GM11168 (cell line): ENCODE results near the gene SUSD3.
"Not testable (repeated sequence)": the region's sequence is repeated elsewhere in the genome, so short reads cannot be mapped to it uniquely, and the experiment has no call there.

ENCODE experiments used
- in situ Hi-C: fragments of 300-500 bp; cut with MboI; formaldehyde crosslinking; loops from one replicate; pipeline ENCODE4 v1.12.0; 2022; ENCODE audit warnings: low sequenced_read_pairs; ENCODE audit not compliant: unreplicated experiment

The SUSD3 gene

DNA sequence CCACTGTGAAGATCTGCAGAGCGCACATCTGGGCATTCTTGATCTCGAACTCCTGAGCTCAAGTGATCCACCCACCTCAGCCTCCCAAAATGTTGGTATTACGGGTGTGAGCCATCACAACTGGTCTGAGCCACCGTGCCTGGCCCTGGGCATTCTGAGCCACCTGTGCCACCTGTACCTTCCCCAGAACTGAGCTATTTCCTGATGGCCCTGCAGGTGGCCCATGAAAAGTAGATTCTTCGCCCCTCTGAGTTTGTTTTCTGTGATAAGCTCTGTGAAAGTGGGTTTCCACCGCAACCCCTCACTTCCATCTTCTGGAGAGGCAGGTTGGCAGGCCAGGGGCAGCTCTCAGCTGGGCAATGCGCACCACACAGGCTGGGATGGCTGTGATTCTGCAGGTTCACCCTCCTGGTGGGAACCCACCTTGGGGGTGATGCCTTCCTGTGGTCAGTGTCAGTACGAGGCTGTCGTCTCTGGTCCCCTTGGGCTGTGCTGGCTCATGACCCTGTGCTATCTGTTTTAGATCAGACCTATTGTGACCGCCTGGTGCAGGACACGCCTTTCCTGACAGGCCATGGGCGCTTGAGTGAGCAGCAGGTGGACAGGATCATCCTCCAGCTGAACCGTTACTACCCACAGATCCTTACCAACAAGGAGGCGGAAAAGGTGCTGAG is 48.8 kb downstream of the SUSD3 start:
- in situ Hi-C loops, result no loop called here

DNA sequence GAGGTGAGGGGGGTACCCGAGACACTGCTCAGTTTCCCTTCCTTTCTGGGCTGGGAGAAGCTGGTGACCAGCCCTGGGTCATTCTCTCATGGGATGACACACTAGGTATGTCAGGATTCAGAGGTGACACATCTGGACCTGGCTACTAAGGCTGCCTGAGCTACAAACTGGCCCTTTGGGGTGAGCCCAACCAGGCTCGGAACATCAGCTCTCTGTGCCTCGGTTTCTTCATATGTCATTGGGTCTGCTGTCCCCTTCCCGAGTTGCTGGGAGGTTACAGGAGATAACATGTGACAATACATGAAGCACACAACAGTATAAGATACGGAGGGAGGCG is 49.3 kb downstream of the SUSD3 start:
- in situ Hi-C loops, result no loop called here

DNA sequence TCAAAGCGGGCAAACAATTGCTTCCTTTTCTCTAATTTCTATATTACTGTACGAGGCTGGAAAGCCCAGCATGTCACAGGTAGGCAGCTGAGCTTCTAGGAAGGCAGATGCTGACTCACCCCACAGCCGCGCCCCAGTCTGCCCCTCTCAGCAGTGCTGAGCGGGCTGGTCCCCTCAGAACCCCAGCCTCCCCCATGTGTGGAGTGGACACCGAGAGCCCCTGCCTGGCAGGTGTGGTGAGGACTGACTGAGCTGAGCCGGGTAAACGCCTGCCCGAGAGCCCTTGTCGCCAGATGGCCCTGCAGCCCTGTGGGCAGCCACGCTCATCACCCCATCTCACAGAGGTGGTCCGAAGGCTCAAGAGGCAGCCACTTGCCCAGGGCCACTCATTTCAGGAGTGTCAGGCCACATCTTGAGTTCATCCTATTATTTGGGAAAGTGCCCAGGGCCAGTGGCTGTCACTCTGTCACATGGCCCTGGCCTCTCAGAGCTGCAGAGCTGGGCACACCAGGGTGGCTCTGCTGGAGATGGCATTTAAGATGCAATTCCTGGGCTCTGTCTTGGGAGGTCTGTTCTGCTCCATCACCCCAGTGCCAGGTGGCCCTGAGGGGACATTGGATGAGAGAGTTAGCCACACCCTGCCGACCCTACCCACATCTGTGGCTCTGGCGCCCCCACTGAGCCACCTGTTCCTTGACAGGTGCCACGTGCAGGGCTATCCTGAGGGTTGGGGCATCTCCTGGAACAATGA is 50.0 kb downstream of the SUSD3 start:
- in situ Hi-C loops, result no loop called here

DNA sequence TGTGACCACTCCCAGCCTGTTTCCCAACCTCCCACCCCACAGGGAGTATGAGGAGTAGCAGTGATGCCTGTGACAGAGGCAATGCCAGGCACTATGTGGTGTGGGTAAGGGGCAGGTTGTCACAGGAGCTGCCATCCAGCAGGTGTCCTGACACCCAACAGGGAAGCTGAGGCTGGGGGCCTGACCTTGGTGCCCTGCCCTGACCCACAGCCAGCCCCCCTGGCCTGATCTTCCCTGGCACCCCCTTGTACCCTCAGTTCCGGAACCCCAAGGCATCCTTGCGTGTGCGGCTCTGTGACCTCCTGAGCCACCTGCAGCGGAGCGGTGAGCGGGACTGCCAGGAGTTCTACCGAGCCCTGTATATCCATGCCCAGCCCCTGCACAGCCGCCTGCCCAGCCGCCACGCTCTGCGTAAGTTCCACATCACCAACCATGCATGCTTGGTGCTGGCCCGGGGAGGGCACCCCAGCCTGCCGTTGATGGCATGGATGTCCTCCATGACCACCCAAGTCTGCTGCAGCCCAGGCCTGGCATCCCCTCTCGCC is 51.9 kb downstream of the SUSD3 start:
- in situ Hi-C loops, result no loop called here

DNA sequence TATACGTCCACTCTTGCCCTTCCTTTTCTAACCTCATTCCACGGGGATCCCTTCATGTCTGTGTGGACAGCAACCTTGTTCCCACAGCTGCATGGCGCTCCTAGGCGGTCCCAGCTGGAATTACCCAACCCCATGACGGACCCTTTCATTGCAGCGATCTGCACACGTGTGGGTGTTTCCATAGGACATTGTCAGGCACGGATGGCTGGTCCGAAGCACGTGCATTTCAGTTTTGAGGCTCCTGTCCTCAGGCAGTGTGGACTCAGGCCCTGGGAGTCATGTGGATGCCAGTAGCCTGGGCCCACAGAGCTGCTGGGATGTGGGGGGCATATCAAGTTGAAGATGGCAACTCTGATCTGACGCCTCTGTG is 52.5 kb downstream of the SUSD3 start:
- in situ Hi-C loops, result no loop called here

DNA sequence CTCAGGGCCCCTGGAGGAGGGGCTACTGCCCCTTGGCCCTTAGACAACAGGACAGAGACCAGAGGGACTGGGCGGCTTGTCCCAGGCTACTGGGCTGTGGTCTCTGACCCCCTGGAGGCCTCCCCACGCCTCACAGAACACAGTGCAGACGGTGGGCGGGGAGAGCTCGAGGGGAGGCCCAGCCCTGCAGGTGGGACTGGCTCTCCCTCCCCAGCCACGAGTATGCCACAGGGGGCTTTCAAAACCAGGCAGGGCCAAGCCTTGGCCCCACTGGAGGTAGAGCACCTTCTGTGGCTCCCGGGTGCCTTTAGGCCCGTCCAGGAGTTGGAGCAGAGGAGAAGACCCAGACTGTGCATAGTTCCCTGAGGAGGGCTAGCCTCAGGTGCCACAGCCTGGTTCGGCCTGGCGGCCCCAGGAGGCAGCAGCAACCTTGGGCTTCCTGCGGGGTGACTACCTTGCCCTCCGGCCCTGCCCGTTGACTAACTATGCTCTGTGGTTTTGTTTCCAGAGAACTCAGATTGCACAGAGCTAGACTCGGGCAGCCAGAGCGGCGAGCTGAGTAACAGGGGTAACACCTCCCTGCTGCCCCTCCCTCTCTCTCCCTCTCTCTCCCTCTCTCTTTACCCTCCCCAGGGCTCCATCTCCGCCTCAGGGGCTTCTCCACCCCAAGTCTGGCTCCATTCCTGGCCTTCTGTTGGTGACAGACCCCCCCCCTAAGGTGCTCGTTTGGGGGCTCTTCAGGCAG is 53.0 kb downstream of the SUSD3 start:
- in situ Hi-C loops, result no loop called here

DNA sequence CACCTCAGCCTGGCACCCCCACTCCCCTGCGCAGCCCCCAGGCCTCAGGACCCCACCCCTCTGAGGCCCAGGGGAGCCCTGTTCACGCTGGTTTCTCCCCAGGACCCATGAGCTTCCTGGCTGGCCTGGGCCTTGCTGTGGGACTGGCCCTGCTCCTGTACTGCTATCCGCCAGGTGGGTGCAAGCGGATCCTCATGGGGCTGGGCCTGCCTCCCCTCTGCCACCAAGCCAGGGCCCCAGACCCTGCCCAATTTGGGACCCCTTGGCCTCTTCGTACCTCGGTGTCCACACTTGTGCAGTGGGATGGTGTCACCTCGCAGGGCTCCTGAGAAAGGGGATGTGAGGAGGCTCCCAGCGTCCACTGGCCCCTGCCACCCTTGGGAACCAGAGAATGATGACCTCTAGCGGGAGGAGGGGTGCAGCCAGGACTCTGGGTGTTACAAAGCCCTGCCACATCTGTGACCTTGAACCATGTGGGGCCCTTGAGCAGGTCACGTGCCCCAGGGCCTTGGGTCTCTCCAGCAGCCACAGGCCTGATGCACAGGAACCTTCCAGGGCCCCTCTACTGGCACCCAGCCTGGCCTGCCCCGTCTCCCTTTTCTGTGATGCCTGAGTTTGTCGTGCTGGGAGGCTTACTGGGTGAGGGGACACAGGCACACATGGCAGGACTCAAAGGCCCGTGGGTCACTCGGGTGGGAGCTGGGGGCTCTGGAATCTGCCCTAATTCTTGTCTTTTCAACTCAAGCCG is 53.8 kb downstream of the SUSD3 start:
- in situ Hi-C loops, result no loop called here

DNA sequence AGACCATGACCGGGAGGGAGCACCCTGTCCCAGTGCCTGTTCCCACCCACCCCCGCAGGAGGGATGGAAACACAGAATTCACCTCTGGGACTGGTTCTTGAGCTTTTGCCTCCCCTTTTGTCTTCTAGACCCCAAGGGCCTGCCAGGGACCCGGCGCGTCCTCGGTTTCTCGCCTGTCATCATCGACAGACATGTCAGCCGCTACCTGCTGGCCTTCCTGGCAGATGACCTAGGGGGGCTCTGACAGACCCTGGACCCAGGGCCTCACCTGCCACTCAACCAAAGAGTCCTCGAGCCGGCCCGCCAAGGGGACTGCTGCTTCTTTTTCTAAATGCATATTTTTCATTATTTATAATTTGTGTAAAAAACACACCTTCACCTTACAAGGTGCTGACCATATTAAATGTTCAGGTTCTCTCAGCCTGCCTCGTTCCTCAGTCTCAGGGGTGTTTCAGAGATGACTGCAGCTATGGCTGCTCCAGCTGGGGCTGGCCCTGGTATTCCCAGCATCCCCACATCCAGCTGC is 54.4 kb downstream of the SUSD3 start:
- in situ Hi-C loops, result no loop called here

DNA sequence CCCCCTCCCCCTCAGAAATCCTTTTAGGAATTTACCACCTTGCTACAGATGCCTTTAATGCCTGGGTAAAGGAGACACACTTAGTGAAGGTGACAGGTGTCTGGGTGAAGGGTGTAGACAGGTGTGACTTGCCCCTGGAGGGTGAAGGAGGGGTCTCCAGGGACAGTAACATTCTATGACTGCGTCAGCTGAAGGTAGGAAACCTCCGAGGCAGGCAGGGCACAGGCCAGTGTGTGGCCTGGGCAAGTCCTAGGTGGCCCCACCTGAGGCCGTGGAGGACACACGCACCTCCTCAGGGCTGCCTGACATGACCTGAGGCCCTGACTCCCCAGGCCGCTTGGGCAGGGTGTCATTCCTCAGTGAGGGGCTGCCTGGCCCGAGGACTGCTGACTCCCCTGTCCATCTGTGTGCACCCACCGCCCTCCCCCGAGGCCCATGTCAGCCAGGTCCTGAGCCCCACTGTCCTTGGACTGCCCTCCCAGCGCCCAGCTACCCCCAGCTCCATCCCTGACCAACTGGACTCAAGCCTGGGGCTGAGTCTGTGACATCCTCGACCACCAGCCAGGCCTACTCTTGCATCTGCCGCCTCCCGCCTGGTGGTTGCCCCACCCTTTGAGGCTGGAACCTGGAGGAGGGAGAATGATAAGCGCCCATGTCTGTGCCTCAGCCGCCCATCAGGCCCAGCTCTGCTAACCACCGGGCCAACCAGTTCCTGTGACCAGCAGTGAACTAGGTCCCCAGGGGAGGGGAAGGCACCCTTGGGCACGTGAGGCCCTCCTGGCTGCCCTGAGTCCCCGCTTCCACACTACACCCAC is 55.9 kb downstream of the SUSD3 start:
- in situ Hi-C loops, result no loop called here

DNA sequence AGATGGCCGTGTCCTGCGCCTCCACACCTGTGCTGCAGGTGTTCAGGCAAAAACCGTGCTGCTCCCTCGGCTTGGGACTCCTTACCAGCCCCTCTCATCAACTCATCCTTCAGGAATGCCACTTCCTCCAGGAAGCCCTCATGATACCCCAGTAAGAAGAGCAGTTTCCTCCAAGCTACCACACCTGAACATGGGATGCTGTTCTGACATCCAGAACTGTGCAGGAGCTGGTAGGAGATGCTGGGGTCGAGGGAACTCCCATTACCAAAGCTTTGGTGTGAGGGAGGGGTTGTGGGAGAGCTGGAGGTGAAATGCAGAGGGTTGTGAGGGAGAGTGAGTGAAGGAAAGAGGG is 56.5 kb downstream of the SUSD3 start:
- in situ Hi-C loops, result no loop called here

DNA sequence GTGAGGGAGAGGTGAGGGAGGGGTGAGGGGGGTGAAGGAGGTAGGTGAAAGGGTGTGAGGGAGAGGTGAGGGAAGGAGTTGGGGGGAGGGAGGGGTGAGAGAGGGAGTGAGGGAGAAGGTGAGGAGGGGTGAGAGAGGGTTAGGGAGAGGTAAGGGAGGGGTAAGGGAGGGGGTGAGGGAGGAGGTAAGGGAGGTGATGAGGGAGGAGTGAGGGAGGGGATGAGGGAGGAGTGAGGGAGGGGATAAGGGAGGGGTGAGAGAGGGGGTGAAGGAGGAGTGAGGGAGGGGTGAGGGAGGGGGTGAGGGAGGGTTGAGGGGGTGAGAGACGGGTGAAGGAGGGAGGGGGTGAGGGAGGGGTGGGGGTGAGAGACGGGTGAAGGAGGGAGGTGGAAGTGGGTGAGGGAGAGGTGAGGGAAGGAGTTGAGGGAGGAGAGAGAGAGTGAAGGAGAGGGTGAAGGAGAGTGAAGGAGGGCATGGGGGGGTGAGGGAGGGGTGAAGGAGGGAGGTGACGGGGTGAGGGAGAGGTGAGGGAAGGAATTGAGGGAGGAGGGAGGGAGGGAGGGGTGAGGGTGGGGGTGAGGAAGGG is 57.1 kb downstream of the SUSD3 start:
- in situ Hi-C loops, result no loop called here

DNA sequence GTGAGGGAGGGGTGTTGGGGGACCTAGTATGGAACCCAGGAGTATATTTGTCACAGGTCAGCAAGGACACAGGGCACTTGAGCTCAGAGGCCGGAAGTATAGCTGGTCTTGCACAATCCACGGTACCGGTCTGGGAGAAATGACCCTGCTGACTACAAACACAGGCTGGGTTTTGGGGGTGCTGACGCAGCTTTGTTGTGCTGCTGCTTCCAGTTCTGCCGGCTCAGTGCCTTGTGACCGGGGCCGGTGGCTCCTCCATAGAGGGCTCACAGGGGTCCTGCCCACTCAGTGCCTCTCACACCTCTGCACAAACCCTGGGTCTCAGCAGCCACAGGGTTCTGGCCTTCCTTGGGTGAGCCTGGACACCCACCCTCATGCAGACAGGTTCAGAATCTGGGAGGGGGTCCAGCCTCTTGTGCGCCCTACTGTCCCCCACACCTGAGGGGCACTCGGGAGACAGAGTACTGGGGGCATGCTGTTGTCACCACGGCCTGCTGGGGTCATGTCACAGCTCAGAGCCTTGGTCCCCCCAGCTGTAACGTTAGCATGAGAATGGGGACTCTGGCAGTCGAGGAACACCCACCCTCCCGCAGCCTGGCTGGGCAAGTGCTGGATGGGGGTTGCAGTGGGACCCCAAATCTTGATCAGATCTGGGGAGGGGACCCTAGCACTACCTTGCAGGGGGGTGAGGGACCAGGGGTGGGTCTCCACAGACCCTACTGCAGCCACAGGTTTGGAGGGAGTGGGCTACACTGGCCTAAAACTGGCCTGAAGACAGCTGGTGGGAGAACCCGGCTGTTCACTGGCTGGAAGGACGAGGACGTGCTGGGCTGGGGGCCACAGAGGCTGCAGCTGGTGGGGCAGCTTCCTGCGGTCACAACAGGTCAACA is 57.8 kb downstream of the SUSD3 start:
- in situ Hi-C loops, result no loop called here

DNA sequence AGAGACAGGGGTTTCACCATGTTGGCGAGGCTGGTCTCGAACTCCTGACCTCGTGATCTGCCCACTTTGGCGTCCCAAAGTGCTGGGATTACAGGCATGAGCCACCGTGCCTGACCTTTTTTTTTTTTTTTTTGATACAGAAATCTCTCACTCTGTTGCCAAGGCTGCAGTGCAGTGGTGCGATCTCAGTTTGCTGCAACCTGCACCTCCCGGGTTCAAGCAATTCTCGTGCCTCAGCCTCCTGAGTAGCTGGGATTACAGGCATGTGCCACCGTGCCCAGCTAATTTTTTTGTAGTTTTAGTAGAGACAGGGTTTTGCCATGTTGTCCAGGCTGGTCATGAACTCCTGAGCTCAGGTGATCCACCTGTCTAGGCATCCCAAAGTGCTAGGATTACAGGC is 59.0 kb downstream of the SUSD3 start:
- in situ Hi-C loops, result not testable (repeated sequence)

DNA sequence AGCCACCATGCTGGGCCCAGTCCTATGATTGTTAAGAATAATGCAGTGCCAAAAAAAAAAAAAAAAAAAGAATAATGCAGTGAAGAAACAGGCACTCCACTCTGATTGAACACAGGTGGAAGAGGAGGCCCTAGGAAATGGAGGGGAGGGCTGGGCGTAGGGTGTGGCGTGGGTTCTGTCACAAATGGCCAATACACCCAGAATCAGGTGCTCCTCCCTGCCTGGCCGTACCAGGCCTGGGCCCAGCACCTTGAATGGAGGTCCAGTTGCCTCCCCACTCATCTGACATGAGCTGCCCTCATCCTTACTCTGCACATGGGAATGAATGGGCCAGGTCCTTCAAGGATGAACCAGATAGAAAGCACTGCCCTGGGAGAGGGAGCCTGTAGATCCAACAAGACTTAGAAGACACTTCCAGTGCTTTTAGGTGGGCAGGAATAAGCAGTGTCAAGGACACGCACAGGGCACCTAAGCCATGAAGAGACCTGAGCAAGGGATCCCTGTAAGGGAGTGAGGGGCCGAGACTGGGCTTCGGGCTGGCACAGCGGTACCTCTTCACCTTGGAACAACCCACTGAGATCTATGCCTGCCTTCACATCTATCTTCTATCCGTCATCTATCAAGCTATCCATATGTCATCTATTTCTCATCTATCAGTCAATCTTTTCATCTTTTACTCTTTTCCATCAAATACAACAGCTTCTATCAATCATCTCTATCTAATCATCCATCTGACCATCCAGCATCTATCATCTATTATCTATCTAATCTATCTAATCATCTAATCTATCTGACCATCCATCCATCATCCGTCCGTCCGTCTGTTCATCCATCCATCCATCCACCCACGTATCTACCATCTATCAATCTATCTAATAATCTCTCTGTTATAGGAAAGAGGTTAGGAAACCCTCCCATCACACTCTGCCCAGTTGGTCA is 59.7 kb downstream of the SUSD3 start:
- in situ Hi-C loops, result no loop called here

DNA sequence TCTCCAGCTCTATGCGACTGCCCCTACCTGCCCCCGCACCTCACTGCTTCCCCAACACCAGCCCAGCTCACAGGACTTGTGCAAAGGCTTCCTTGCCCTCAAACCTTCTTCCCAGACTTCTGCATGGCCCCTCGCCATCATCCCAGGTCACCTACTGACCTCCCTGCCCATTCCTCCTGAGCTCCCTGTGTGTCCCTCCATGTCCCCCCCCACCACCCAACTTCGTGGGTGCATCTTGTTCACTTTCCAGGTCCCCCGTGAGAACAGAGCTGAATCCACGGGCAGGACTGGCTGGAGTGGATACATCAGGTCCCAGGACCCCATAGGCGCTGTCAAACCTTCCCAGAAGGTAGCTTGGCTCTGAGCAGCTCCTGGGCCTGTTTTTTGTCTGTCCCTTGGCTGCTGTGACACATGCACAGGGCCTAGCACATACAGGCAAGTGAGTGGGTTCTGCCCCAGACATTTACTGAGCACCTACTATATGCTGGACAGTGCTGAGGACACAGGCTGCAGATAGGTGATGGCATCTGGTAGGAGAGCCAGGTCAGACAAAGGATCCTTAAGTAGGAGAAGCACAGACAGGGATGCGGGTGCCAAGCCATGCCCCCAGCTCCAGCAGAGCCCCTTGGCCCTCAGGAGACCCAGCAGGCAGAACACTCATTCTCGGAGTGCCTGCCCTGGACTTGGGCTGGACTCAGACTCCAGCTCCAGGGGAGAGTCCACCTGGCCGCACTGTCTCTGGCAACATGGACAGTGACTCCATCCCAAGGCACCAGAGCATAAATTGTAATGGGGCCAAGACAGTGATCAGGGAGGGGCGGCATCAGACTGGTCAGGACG is 60.6 kb downstream of the SUSD3 start:
- in situ Hi-C loops, result no loop called here

DNA sequence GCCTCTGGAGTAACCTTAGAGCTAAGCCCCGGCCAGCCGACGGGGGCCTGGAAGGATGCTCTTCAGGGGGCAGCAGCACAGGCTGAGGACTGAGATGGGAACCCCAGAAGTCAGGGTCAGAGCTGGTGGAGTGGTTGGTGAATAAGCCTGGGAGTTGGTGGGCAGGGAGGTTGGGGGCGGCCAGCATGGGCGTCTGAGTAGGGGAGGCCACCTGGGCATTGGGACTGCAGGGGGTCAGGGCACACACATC is 61.1 kb downstream of the SUSD3 start:
- in situ Hi-C loops, result no loop called here
